Osteocyte (in vitro differentiated cells): ENCODE measurements around the gene TRIM47. TPM values are rescaled to one million over a fixed set of nuclear protein-coding genes. Genes with fewer than 3 reads are reported as not detected.
A peak's percentile ranks its signal among the peaks of the same experiment; 100 is the strongest.

ENCODE experiments used
- DNase-seq: peaks from one replicate; pipeline ENCODE4 v3.0.0; 2021; ENCODE audit warnings: mixed read lengths; ENCODE audit not compliant: unreplicated experiment; ENCODE audit errors: extremely low spot score
- H3K27ac Mint-ChIP-seq: one replicate; pipeline ENCODE4 v1.8.0; 2021; ENCODE audit warnings: mild to moderate bottlenecking, mixed read lengths; ENCODE audit not compliant: unreplicated experiment
- H3K27me3 Mint-ChIP-seq: one replicate; pipeline ENCODE4 v1.8.0; 2021; ENCODE audit warnings: mixed read lengths; ENCODE audit not compliant: unreplicated experiment
- H3K36me3 Mint-ChIP-seq: one replicate; pipeline ENCODE4 v1.8.0; 2021; ENCODE audit warnings: mixed read lengths; ENCODE audit not compliant: unreplicated experiment
- H3K4me1 Mint-ChIP-seq: one replicate; pipeline ENCODE4 v1.8.0; 2021; ENCODE audit warnings: mixed read lengths; ENCODE audit not compliant: unreplicated experiment
- H3K4me3 Mint-ChIP-seq: one replicate; pipeline ENCODE4 v1.8.0; 2021; ENCODE audit warnings: mild to moderate bottlenecking, moderate library complexity, mixed read lengths; ENCODE audit not compliant: unreplicated experiment
- H3K9me3 Mint-ChIP-seq: one replicate; pipeline ENCODE4 v1.8.0; 2021; ENCODE audit warnings: mixed read lengths; ENCODE audit not compliant: unreplicated experiment
- total RNA-seq: library from RNA; stranded (reverse); gene quantifications from 2 replicates; pipeline ENCODE4 v1.2.1, GENCODE V29; 2021
- TF ChIP-seq, protein P1 (sequence below): fragments of 200-600 bp; sonication (generic); IDR thresholded peaks from 2 replicates; pipeline ENCODE4 v1.5.0; 2021; ENCODE audit warnings: antibody characterized with exemption, mild to moderate bottlenecking, moderate library complexity

The TRIM47 gene
- total RNA-seq, 1 donor from 2014 or later, result 33.3 TPM

DNA sequence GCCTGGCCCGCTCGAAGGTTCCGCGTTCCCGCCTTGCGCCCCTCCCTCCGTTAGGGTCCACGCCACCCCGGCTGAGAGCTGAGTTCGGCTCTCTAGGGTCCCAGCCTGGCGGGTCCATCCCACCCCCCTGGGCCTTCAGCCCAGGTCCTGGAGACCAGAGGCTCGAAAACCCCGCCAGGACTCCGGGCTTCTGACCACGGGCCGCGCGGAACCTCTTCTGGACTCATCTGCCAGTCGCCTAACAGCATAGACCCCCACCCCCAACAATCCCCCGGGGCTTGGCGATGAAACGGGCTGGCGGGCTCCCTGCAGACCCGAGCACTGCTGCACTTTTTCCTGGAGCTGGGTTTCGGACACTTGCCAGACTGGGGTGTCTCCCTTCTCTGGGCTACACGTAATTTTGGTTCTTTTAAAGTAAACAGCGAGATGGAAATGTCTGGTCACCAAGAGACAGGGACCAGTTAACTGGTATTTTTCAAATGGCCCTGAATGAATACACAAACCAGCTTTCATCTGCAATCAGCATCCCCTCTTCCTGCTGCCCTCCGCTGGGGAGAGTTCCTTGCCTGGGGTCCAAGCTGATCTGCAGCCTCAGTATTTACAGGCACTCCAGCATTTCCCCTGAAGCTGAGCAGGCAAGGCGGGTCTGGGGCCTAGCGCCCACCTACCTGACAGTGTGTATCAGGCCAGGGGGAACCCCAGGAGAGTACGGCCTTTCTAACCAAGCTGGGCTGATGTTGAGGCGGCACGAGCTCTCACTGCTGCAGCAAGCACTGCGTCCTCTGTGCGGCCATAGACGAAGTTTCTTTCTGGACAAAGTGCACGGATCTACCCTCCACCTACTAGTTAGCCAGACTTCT lies 19.0 kb upstream of the TRIM47 start:
- no peak for DNase-seq
- H3K27me3 Mint-ChIP-seq, result no peaks in the 10 kb centered on the region
- H3K4me3 Mint-ChIP-seq, result peak overlapping the region; percentile 65
- peaks cover 24% of the 10 kb centered on the region for H3K4me1 Mint-ChIP-seq
- TF ChIP-seq, protein P1, sequence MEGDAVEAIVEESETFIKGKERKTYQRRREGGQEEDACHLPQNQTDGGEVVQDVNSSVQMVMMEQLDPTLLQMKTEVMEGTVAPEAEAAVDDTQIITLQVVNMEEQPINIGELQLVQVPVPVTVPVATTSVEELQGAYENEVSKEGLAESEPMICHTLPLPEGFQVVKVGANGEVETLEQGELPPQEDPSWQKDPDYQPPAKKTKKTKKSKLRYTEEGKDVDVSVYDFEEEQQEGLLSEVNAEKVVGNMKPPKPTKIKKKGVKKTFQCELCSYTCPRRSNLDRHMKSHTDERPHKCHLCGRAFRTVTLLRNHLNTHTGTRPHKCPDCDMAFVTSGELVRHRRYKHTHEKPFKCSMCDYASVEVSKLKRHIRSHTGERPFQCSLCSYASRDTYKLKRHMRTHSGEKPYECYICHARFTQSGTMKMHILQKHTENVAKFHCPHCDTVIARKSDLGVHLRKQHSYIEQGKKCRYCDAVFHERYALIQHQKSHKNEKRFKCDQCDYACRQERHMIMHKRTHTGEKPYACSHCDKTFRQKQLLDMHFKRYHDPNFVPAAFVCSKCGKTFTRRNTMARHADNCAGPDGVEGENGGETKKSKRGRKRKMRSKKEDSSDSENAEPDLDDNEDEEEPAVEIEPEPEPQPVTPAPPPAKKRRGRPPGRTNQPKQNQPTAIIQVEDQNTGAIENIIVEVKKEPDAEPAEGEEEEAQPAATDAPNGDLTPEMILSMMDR, result no peak
- H3K27ac Mint-ChIP-seq, result peak overlapping the region; percentile 68
- peaks cover 11% of the 10 kb centered on the region for H3K36me3 Mint-ChIP-seq
- no peaks in the 10 kb centered on the region for H3K9me3 Mint-ChIP-seq

DNA sequence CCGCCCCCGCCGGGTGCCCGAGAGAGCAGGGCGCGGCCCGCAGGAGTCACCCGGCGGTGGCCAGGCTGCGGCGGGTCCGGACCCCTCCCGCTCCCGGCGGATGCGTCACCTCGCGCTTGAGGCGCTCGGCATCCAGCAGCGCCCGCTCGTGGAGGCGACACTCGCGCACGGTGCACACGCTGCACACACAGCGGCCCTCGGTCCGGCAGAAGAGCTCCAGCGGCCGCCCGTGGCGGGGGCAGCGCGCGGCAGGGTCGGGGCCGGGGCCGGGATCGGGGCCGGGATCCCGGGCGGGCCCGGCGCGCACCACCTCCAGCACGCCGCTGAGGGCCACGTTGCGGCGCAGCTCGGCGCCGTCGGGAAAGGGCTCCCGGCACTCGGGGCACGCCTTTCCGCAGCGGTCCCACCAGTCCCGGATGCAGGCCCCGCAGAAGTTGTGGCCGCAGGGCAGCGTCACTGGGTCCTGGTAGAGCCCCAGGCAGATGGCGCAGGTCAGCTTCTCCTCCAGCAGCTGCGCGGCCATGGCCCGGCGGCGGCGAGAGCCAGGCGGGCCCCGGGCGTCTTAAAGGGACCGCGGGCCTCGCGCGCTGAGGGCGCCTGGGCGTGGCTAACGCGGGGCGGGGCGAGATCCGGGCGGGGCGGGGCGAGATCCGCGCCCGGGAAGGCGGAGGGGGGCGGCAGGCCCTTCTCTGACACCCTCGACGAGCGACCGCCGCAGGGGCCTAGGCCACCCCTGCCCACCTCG lies 18.2 kb upstream of the TRIM47 start, which contains the start of gene TRIM65:
Gene TRIM65, minus strand, starts transcription at position 537 of the 745 bp plus-strand sequence. Its CDS starts 14 bp downstream, at position 523.
- Mint-ChIP-seq H3K4me1 (peaks cover 24% of the 10 kb centered on the region), H3K27me3 (no peaks in the 10 kb centered on the region), H3K27ac (peak within 1 kb of the TSS; percentile 70), H3K36me3 (peaks cover 8% of the 10 kb centered on the region), H3K4me3 (peak within 1 kb of the TSS; percentile 77), H3K9me3 (no peaks in the 10 kb centered on the region)
- TF ChIP-seq, protein P1, result peak; percentile 40
- DNase-seq, result peak; percentile 90

DNA sequence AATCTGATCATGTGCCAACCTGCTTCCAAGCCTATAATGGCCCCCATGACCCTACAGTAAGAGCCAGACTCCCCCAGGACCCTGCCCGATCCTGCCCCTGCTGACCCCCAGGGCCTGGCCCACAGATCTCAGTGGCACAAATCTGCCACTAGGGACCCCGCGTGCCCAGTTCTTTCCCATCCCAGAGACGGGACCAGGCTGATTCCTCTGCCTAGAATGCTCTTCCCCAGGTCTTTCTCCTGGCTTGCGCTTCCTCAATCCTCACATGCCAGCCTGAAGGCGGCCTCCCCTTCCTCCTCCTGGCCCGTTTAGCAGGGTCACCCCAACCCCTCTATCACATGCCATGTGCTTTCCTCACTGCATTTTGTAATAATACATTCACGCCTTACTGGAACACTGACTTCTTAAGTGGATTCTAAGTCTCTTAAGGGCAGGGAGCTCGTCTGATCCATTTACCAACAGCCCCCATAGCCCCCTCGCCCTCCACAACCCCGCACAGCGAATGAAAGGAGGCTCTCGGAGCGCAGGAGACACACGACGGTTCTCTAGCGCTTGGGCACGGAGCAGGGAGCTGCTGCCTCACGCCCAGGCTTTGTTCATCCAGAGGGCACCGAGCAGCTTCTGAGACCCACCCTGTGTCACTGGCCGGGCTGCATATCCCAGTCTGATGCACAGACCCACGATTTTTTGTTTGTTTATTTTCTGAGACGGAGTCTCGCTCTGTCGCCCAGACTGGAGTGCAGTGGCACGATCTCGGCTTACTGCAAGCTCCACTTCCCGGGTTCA lies 17.2 kb upstream of the TRIM47 start:
- DNase-seq, result no peak
- Mint-ChIP-seq H3K36me3 (peaks cover 6% of the 10 kb centered on the region), H3K9me3 (no peaks in the 10 kb centered on the region), H3K4me3 (peak overlapping the region; percentile 77), H3K4me1 (peaks cover 24% of the 10 kb centered on the region), H3K27ac (peak overlapping the region; percentile 70), H3K27me3 (no peaks in the 10 kb centered on the region)
- TF ChIP-seq, protein P1, result peak; percentile 35

DNA sequence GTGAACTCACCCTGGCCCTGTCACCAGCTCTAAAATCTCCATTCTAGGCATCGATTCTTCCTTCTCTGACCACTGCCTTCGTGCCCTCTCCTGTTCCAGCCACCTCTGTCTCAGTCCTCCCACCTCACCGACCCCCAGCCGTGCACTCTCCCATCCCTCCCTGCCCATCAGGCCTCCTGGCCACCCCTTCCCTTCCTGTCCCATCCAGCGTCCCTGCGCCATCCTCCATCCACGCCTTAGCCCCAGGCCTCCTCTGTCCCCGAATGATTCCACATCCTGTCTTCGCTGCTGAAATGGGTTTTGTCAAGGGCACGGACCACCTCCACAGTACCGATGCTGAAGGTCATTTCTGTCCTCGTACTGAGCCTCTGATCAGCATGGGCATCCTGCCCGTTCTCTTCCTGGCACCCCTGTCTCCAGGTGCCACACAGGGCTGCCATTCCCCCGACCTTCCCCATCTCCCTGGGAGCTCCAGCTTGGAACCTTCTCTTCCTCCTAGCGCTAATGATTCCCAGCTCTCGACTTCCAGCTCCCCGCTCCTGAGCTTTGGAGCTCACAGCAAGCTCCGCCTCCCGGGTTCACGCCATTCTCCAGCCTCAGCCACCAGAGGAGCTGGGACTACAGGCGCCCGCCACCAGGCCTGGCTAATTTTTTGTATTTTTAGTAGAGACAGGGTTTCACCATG lies 15.8 kb upstream of the TRIM47 start:
- no peaks in the 10 kb centered on the region for H3K9me3 Mint-ChIP-seq
- no peak overlapping the region for H3K4me3 Mint-ChIP-seq
- no peak overlapping the region for H3K27ac Mint-ChIP-seq

More for the DNA sequence above, 15.8 kb upstream of the TRIM47 start:
- DNase-seq, result no peak
- H3K4me1 Mint-ChIP-seq, result peaks cover 24% of the 10 kb centered on the region
- TF ChIP-seq, protein P1, result no peak
- H3K27me3 Mint-ChIP-seq, result no peaks in the 10 kb centered on the region
- H3K36me3 Mint-ChIP-seq, result peaks cover 9% of the 10 kb centered on the region
